Nephron progenitor cell (in vitro differentiated cells): Measurements from ENCODE around the gene THYN1.
"Not testable (repeated sequence)": the region's sequence is repeated elsewhere in the genome, so short reads cannot be mapped to it uniquely, and the experiment has no call there.

Experiments
- DNase-seq: peaks from one replicate; pipeline ENCODE4 v3.0.0; 2021
- H3K27ac Mint-ChIP-seq: 2 replicates; pipeline ENCODE4 v1.8.0; 2021; ENCODE audit warnings: mild to moderate bottlenecking, moderate library complexity, mixed read lengths
- H3K27me3 Mint-ChIP-seq: 2 replicates; pipeline ENCODE4 v1.8.0; 2021; ENCODE audit warnings: mild to moderate bottlenecking, low read depth, mixed read lengths; ENCODE audit not compliant: poor library complexity
- H3K36me3 Mint-ChIP-seq: 2 replicates; pipeline ENCODE4 v1.8.0; 2021; ENCODE audit warnings: low read depth, mixed read lengths
- H3K4me1 Mint-ChIP-seq: 2 replicates; pipeline ENCODE4 v1.8.0; 2021; ENCODE audit warnings: mixed read lengths
- H3K4me3 Mint-ChIP-seq: 2 replicates; pipeline ENCODE4 v1.8.0; 2021; ENCODE audit warnings: mild to moderate bottlenecking, moderate library complexity, mixed read lengths
- H3K9me3 Mint-ChIP-seq: 2 replicates; pipeline ENCODE4 v1.8.0; 2021; ENCODE audit warnings: mild to moderate bottlenecking, moderate library complexity, mixed read lengths
- TF ChIP-seq, protein P1 (sequence below): fragments of 200-600 bp; sonication (generic); IDR thresholded peaks from 2 replicates; pipeline ENCODE4 v1.5.0; 2021; ENCODE audit warnings: antibody characterized with exemption

Gene THYN1

DNA sequence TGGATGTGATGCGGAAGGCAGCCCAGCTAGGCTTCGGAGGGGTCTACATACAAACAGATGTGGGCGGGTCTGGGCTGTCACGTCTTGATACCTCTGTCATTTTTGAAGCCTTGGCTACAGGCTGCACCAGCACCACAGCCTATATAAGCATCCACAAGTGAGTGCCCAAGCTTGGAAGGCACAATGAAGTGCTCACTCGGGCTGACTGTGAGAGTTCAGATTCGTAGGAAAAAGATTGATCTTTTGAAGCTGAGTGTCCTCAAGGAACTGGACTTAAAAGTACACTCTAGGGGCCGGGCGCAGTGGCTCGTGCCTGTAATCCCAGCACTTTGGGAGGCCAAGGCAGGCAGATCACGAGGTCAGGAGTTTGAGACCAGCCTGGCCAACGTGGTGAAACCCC, 3.9 kb upstream of the THYN1 start:
- Mint-ChIP-seq H3K27ac (no peak overlapping the region), H3K9me3 (no peaks in the 10 kb centered on the region), H3K27me3 (no peaks in the 10 kb centered on the region), H3K4me3 (no peak overlapping the region), H3K4me1 (peaks cover 21% of the 10 kb centered on the region), H3K36me3 (no peaks in the 10 kb centered on the region)
- DNase-seq: no peak
- TF ChIP-seq, protein P1, sequence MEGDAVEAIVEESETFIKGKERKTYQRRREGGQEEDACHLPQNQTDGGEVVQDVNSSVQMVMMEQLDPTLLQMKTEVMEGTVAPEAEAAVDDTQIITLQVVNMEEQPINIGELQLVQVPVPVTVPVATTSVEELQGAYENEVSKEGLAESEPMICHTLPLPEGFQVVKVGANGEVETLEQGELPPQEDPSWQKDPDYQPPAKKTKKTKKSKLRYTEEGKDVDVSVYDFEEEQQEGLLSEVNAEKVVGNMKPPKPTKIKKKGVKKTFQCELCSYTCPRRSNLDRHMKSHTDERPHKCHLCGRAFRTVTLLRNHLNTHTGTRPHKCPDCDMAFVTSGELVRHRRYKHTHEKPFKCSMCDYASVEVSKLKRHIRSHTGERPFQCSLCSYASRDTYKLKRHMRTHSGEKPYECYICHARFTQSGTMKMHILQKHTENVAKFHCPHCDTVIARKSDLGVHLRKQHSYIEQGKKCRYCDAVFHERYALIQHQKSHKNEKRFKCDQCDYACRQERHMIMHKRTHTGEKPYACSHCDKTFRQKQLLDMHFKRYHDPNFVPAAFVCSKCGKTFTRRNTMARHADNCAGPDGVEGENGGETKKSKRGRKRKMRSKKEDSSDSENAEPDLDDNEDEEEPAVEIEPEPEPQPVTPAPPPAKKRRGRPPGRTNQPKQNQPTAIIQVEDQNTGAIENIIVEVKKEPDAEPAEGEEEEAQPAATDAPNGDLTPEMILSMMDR: no peak

DNA sequence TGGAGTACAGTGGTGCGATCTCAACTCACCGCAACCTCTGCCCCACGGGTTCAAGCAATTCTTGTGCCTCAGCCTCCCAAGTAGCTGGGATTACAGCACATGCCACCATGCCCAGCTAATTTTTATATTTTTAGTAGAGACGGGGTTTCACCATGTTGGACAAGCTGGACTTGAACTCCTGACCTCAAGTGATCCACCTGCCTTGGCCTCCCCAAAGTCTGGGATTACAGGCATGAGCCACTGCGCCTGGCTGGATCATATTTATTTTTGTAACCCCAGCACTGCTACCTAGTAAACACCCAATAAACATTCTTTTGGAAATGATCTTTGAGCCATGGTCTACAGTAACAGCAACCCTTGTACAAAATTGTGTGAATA, 2.0 kb upstream of the THYN1 start:
- peaks cover 28% of the 10 kb centered on the region for H3K4me1 Mint-ChIP-seq
- DNase-seq, H3K36me3 Mint-ChIP-seq, H3K9me3 Mint-ChIP-seq, H3K27ac Mint-ChIP-seq, H3K27me3 Mint-ChIP-seq, H3K4me3 Mint-ChIP-seq: not testable (repeated sequence)

DNA sequence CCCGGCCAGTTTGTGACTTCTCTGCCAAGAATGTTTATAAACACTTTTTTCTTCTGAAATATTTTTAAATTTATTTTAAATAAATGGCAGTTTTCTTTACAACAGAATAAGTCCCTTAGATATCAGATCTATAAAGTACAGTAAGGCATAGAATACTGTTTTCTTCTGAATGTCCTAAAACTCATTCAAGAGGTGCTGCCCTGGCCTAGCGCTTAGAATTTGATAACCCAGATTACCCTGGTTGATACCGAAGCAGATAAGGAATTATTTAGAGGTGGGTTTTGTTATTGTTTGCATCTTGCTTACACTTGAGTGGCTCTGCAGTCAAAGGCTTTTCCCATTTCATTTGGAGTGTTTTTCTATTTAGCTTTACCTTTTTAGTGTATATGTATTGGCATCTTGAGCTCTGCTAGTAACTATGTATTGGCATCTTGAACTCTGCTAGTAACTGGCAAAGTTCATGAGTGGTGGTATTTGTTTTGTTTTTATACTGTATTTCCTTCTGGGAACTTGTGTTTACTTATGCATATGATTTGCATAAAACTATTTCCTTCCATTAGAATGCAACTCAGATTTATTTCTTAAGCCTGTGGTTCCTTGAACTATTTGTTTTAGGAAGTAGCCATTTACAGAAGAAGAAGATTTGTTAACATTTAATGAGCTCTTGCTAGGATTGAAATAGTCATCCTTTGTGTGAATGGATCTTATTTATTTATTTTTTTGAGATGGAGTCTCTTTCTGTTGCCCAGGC, 1.5 kb upstream of the THYN1 start:
- DNase-seq: no peak
- peak overlapping the region; percentile 93 for H3K4me3 Mint-ChIP-seq
- peaks cover 4% of the 10 kb centered on the region for H3K36me3 Mint-ChIP-seq
- H3K27ac Mint-ChIP-seq: no peak overlapping the region
- H3K27me3 Mint-ChIP-seq: no peaks in the 10 kb centered on the region
- H3K9me3 Mint-ChIP-seq: no peaks in the 10 kb centered on the region
- TF ChIP-seq, protein P1: no peak
- H3K4me1 Mint-ChIP-seq: peaks cover 28% of the 10 kb centered on the region

DNA sequence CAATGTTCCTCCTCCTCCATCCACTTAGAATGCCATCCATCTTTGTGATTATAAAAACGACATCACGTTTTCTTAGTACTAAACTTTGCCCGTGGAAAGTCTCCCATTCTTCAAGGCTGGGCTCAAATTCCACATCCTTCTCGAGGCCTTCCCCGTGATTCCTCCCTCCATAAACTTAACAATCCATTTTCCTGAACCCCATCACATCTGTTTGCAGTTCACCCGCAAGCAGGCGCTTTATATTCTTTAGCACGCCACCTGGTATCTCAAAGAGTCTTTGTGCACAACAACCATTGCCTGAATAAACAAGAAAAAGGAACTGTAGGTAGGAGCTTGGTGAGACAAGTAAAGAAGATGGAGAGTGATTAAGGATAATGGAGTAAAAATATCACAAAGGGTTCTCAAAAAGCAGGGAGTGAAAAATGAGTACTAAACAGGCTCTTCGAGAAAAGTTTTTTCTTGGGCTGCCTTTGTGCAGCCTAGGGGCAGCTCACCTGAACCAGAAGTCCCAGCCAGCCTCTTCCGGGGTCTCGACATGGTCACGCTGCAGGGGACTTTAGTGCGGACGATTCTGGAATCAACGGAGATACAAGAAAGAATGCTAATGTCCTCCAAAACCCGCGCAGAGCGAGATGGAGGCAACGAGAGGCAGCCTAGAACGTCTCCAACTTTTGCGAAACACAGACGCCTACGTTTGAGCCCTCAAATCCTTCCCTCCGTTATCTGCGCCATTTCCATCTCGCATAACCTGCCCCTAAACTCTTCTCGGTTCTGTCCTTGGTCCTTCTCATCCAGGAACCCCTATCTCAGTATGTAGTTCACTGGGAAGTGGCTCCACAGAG, 585 bp downstream of the THYN1 start:
- Mint-ChIP-seq H3K4me3 (peak overlapping the region; percentile 93), H3K27ac (no peak overlapping the region), H3K4me1 (peaks cover 28% of the 10 kb centered on the region), H3K27me3 (no peaks in the 10 kb centered on the region), H3K36me3 (peaks cover 15% of the 10 kb centered on the region), H3K9me3 (no peaks in the 10 kb centered on the region)
- TF ChIP-seq, protein P1: no peak
- peak; percentile 22 for DNase-seq

- peaks cover 28% of the 10 kb centered on the region for H3K4me1 Mint-ChIP-seq
- H3K36me3 Mint-ChIP-seq: peaks cover 25% of the 10 kb centered on the region
- TF ChIP-seq, protein P1: no peak
- no peak for DNase-seq
- no peaks in the 10 kb centered on the region for H3K9me3 Mint-ChIP-seq
- no peak overlapping the region for H3K27ac Mint-ChIP-seq
- H3K4me3 Mint-ChIP-seq: no peak overlapping the region
- no peaks in the 10 kb centered on the region for H3K27me3 Mint-ChIP-seq
Measured at GRCh38 chr11:134250675-134251074, 2.5 kb downstream of the THYN1 start.

DNA sequence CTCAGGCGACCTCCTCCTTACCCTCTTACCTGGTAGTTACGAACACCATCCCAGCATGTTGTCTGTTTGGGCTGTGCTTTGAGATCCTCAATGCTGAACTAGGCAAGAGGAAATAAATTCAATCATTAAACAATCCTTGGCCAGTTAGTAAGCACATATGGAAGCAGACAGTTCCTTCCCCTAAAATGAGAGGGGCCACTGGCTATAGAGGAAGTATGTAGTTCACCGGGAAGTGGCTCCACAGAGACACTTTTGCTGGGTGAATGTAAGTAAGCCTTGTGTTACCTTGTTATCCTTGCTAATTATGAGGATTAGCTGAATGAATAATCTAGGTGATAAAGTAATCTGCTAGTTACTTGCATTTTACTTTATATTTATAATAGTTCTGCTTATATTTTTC, 2.9 kb downstream of the THYN1 start:
- no peak for DNase-seq
- peaks cover 28% of the 10 kb centered on the region for H3K4me1 Mint-ChIP-seq
- H3K9me3 Mint-ChIP-seq: no peaks in the 10 kb centered on the region
- TF ChIP-seq, protein P1: no peak
- H3K27me3 Mint-ChIP-seq: no peaks in the 10 kb centered on the region
- H3K27ac Mint-ChIP-seq: no peak overlapping the region
- H3K4me3 Mint-ChIP-seq: no peak overlapping the region
- H3K36me3 Mint-ChIP-seq: peaks cover 25% of the 10 kb centered on the region
